Effector memory CD8-positive, alpha-beta T cell (primary cell): ENCODE data around the gene COPS9.

Source experiments
- ATAC-seq: fragments of 150-1000 bp; cut with Tn5 transposase; replicated peaks from 2 replicates; pipeline ENCODE4 v1.10.0; 2021; ENCODE audit warnings: mild to moderate bottlenecking, moderate library complexity
- DNase-seq, 3 experiments: peaks; one replicate each; pipeline ENCODE4 v3.0.0; 2021
- H3K27ac Mint-ChIP-seq, 2 donors: one replicate each; pipeline ENCODE4 v1.8.0; 2022; ENCODE audit warnings: mild to moderate bottlenecking in 2 of 2, mixed read lengths in 2 of 2, moderate library complexity in 2 of 2
- H3K27me3 Mint-ChIP-seq, 2 donors: one replicate each; pipeline ENCODE4 v1.8.0; 2022; ENCODE audit warnings: mixed read lengths in 2 of 2
- H3K36me3 Mint-ChIP-seq: one replicate; pipeline ENCODE4 v1.8.0; 2022; ENCODE audit warnings: mild to moderate bottlenecking, moderate library complexity, mixed read lengths; ENCODE audit not compliant: insufficient read depth
- H3K4me1 Mint-ChIP-seq, 2 donors: one replicate each; pipeline ENCODE4 v1.8.0; 2022; ENCODE audit warnings: low read depth in 2 of 2, mixed read lengths in 2 of 2
- H3K4me3 Mint-ChIP-seq, 2 donors: one replicate each; pipeline ENCODE4 v1.8.0; 2022; ENCODE audit warnings: mild to moderate bottlenecking in 2 of 2, mixed read lengths in 2 of 2, moderate library complexity in 2 of 2
- H3K9me3 Mint-ChIP-seq, 2 donors: one replicate each; pipeline ENCODE4 v1.8.0; 2022; ENCODE audit warnings: mixed read lengths in 2 of 2

Gene COPS9

DNA sequence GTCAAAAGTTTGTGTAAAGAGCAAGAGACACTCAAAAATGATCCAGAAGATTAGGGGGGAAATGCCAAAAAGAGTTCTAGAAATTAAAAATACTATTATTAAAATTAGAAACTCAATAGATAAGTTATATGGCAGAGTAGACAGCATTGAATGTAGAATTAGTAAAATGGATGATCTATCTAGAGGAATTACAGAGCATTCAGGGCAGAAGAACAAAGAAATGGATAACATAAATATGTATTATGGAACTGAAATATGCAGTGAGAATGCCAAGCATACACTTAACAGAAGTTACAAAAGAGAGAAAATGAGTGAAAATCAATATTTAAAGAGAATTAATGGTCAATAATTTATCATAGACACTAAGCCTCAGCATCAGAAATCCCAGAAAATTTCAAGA is 49.5 kb downstream of the COPS9 start:
- ATAC-seq: no peak
- Mint-ChIP-seq H3K4me1 (no peaks in the 10 kb centered on the region), H3K27me3 (peaks cover 47 to 48% of the 10 kb centered on the region in 2 donors), H3K9me3 (peaks cover 6 to 15% of the 10 kb centered on the region in 2 donors), H3K36me3 (no peaks in the 10 kb centered on the region), H3K27ac (no peak overlapping the region), H3K4me3 (no peak overlapping the region)
- no peak for DNase-seq
